RWPE1 (cell line): ENCODE measurements around the gene DDX10.
A peak's percentile ranks its signal among the peaks of the same experiment; 100 is the strongest.

Experiments used
- CTCF ChIA-PET: fragments of 350-600 bp; sonication (Branson Sonifier 250); formaldehyde crosslinking; extraction: SDS; loops from one replicate; lab custom pipeline; 2021; lab: Yijun Ruan, JAX
- POLR2A ChIA-PET: fragments of 400-600 bp; formaldehyde crosslinking; extraction: SDS; loops from one replicate; lab custom pipeline; 2020; ENCODE audit warnings: antibody characterized with exemption; ENCODE audit not compliant: low non-redundant PET; lab: Yijun Ruan, JAX
- DNase-seq: peaks from one replicate; pipeline ENCODE4 v3.0.0; 2012; ENCODE audit warnings: low spot score
- H3K27ac ChIP-seq: fragments of 450-650 bp; 2 replicates; pipeline ENCODE4 v1.5.1; 2017
- TF ChIP-seq, protein P1 (sequence below): fragments of 450-650 bp; conservative IDR thresholded peaks from 2 replicates; pipeline ENCODE4 v1.5.1; 2017; ENCODE audit warnings: low read depth, mild to moderate bottlenecking

DDX10 gene

GRCh38 chr11:108943853-108944252, 279.0 kb downstream of the DDX10 start:
- POLR2A ChIA-PET: no interaction called here
- CTCF ChIA-PET: no interaction called here
- H3K27ac ChIP-seq: no peak overlapping the region
- DNase-seq: no peak
- TF ChIP-seq, protein P1, sequence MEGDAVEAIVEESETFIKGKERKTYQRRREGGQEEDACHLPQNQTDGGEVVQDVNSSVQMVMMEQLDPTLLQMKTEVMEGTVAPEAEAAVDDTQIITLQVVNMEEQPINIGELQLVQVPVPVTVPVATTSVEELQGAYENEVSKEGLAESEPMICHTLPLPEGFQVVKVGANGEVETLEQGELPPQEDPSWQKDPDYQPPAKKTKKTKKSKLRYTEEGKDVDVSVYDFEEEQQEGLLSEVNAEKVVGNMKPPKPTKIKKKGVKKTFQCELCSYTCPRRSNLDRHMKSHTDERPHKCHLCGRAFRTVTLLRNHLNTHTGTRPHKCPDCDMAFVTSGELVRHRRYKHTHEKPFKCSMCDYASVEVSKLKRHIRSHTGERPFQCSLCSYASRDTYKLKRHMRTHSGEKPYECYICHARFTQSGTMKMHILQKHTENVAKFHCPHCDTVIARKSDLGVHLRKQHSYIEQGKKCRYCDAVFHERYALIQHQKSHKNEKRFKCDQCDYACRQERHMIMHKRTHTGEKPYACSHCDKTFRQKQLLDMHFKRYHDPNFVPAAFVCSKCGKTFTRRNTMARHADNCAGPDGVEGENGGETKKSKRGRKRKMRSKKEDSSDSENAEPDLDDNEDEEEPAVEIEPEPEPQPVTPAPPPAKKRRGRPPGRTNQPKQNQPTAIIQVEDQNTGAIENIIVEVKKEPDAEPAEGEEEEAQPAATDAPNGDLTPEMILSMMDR: no peak

DNA sequence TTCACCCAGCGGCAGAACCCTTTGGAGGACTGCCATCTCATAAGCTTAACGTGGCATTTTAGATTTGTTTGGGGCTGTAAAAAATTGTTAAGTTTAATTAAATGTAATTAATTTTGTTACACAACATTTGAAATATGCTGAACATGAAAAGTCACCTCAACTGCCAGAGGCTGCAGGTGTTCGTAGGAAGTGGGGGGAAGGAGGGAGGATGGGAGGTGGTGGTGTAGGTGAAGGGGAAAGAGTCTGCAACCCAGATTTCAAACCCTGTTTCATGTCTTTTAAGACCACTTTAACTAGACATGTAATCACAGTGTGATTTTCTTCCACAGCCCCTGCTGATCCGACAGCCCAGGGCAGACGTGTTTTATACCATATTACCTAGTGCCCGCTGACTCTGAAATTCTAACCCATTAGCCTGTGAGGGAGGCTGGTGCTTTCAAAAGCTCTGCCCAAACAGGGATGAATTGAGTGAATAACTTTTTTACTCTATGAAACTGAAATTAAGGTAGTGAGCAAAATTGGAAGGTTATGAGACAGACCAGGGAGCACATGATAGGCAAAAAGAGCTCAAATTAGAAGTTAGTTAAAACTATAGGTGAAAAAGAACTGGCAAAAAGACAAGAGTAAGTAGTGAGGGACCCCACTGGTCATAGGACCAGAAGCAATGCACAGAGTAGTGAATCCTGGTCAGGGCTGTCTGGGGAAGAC, 279.8 kb downstream of the DDX10 start:
- ChIA-PET POLR2A (no interaction called here), CTCF (no interaction called here)
- no peak for DNase-seq

GRCh38 chr11:108945341-108945740, 280.5 kb downstream of the DDX10 start:
- DNase-seq: no peak
- ChIA-PET POLR2A (no interaction called here), CTCF (no interaction called here)
- TF ChIP-seq, protein P1: no peak
- no peak overlapping the region for H3K27ac ChIP-seq

More for the DNA sequence above, 279.8 kb downstream of the DDX10 start:
- H3K27ac ChIP-seq: no peak overlapping the region
- TF ChIP-seq, protein P1: no peak

DNA sequence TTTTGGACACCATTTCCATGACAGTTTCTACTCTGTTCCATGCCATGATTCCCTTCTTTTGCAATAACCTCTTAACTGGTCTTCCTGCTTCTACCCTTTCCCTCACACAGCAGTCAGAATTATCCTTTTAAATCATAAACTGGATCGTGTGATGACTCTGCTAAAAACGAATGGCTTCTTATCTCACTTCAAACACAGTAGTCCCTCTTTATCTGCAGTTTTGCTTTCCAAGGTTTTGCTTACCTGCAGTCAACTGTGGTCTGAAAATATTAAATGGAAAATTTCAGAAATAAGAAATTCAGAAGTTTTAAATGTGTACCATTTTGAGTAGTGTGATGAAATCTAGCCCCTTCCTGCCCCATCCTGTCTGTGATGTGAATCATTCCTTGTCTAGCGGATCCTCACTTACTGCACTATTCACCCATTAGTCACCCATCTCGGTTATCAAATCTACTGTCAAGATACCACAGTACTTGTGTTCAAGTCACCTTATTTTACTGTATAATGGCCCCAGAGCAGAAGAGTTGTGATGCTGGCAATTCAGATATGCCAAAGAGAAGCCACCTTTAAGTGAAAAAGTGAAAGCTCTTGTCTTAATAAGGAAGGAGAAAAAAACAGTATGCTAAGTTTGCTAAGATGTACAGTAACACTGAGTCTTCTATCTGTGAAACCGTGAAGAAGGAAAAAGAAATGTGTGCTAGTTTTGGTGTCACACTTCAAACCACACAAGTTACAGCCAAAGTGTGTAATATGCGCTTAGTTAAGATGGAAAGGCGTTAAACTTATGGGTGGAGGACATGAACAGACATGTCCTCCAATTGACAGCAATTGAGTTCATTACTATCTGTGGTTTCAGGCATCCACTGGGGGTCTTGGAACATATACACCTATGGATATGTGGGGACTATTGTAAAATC, 283.0 kb downstream of the DDX10 start:
- ChIA-PET POLR2A (no interaction called here), CTCF (no interaction called here)
- no peak overlapping the region for H3K27ac ChIP-seq
- DNase-seq: peak; percentile 77
- TF ChIP-seq, protein P1: no peak

DNA sequence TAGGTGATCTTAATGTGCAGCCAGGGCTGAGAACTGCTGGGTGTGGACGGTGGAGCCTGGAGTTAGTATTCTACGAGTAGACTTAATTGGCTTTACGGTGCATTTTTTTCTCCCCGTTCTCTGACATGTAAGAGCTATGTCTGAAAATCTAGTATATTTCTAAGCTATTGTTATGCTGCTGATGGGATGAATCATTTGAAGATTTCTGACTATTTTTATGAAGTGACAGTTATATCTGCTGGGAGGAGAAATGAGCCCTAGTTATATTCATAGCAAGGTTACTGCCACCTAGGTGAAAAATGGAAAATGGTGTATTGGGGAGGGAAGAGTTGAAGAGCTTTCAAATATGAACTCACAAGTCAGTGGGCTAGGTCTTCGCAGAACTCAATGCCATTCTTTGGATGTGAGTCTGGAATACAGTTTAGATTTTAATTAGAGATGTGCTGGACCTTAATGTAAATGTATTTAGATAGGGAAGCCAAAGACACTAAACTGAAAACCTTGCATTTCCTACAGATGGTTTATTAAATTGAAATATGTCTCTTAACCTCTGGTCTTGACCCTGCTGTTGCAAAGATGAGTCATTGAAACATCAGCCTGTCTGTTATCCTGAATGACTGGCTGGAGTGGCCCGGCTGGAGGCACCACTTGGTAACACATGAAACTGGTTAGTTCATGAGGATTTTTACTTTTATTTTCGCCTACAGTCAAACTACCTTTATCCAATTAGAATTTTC, 293.7 kb downstream of the DDX10 start:
- peak; percentile 58 for DNase-seq
- CTCF ChIA-PET: no interaction called here
- POLR2A ChIA-PET: no interaction called here
- TF ChIP-seq, protein P1: no peak
- H3K27ac ChIP-seq: no peak overlapping the region
